HepG2 (cell line): Measurements from ENCODE around the gene HRH3. TPM values are rescaled to one million over a fixed set of nuclear protein-coding genes. Genes with fewer than 3 reads are reported as not detected.

Experiments
- ADNP ChIP-seq: sonication (generic); formaldehyde crosslinking; IDR thresholded peaks from 2 replicates; pipeline ENCODE4 v1.4.0; 2020; ENCODE audit warnings: missing genetic modification reagents
- AKAP8 ChIP-seq: sonication (generic); formaldehyde crosslinking; IDR thresholded peaks from 2 replicates; pipeline ENCODE4 v1.5.1; 2020; ENCODE audit warnings: mild to moderate bottlenecking, missing genetic modification reagents
- BHLHE40 ChIP-seq: IDR thresholded peaks from 2 replicates; pipeline ENCODE4 v1.6.1; 2011; ENCODE audit warnings: low read length, improper control_type of control experiment
- EED ChIP-seq: sonication (generic); formaldehyde crosslinking; IDR thresholded peaks from 2 replicates; pipeline ENCODE4 v1.5.0; 2020; ENCODE audit warnings: mild to moderate bottlenecking, missing genetic modification reagents
- FOSL2 ChIP-seq: sonication (generic); formaldehyde crosslinking; IDR thresholded peaks from 2 replicates; pipeline ENCODE4 v1.4.0; 2020; ENCODE audit warnings: missing genetic modification reagents
- HNF4G ChIP-seq, 2 experiments: sonication (generic) in 1 of 2; formaldehyde crosslinking in 1 of 2; IDR thresholded peaks; 2 replicates each; pipeline versions ENCODE4 v1.4.0 to v1.6.1; 2011 to 2020; ENCODE audit warnings: borderline replicate concordance in 2 of 2, low read depth in 2 of 2, mild to moderate bottlenecking in 2 of 2, low read length in 1 of 2, missing genetic modification reagents in 1 of 2, moderate library complexity in 1 of 2
- IKZF5 ChIP-seq: IDR thresholded peaks from 2 replicates; pipeline ENCODE4 v1.6.1; 2018; ENCODE audit warnings: missing genetic modification reagents, mild to moderate bottlenecking, missing compliant biosample characterization
- IRX3 ChIP-seq: sonication (generic); formaldehyde crosslinking; IDR thresholded peaks from 2 replicates; pipeline ENCODE4 v1.8.1; 2023; ENCODE audit warnings: mild to moderate bottlenecking, low read depth, missing genetic modification reagents, borderline replicate concordance
- RBM22 ChIP-seq: fragments of 200-400 bp; formaldehyde crosslinking; optimal IDR thresholded peaks from 2 replicates; pipeline ENCODE3; 2017; ENCODE audit warnings: mild to moderate bottlenecking, low read length, moderate library complexity
- SP140L ChIP-seq: sonication (generic); formaldehyde crosslinking; IDR thresholded peaks from 2 replicates; pipeline ENCODE4 v1.4.0; 2020; ENCODE audit warnings: missing genetic modification reagents, borderline replicate concordance
- ZBTB2 ChIP-seq: sonication (generic); formaldehyde crosslinking; IDR thresholded peaks from 2 replicates; pipeline ENCODE4 v1.8.0; 2022; ENCODE audit warnings: low read depth, missing genetic modification reagents
- ZMYM4 ChIP-seq: sonication (generic); formaldehyde crosslinking; IDR thresholded peaks from 2 replicates; pipeline ENCODE4 v1.8.1; 2023; ENCODE audit warnings: mild to moderate bottlenecking, missing genetic modification reagents
- ZNF124 ChIP-seq: sonication (generic); formaldehyde crosslinking; IDR thresholded peaks from 2 replicates; pipeline ENCODE4 v1.4.0; 2020; ENCODE audit warnings: missing genetic modification reagents
- ZNF234 ChIP-seq: sonication (generic); formaldehyde crosslinking; conservative IDR thresholded peaks from 2 replicates; pipeline ENCODE4 v1.5.1; 2020; ENCODE audit warnings: mild to moderate bottlenecking, missing genetic modification reagents
- ZNF414 ChIP-seq: sonication (generic); formaldehyde crosslinking; IDR thresholded peaks from 2 replicates; pipeline ENCODE4 v1.5.0; 2020; ENCODE audit warnings: missing genetic modification reagents
- ZNF616 ChIP-seq: sonication (generic); formaldehyde crosslinking; IDR thresholded peaks from 2 replicates; pipeline ENCODE4 v1.5.0; 2020; ENCODE audit warnings: low read depth, mild to moderate bottlenecking, missing genetic modification reagents
- ZNF672 ChIP-seq: sonication (generic); formaldehyde crosslinking; IDR thresholded peaks from 2 replicates; pipeline ENCODE4 v1.8.1; 2022; ENCODE audit warnings: missing genetic modification reagents
- ZNF710 ChIP-seq: sonication (generic); formaldehyde crosslinking; IDR thresholded peaks from 2 replicates; pipeline ENCODE4 v1.5.0; 2020; ENCODE audit warnings: mild to moderate bottlenecking, missing genetic modification reagents, borderline replicate concordance
- ZSCAN22 ChIP-seq: sonication (generic); formaldehyde crosslinking; IDR thresholded peaks from 2 replicates; pipeline ENCODE4 v1.4.0; 2020; ENCODE audit warnings: mild to moderate bottlenecking, missing genetic modification reagents
- ZSCAN31 ChIP-seq: sonication (generic); formaldehyde crosslinking; IDR thresholded peaks from 2 replicates; pipeline ENCODE4 v1.5.0; 2020; ENCODE audit warnings: low read depth, mild to moderate bottlenecking, missing genetic modification reagents
- polyA plus RNA-seq, 8 experiments: library from polyadenylated mRNA; depleted of rRNA in 3 of 8; stranded (reverse) in 7 of 8; unstranded in 1 of 8; fragments of >200 nt; fragmentation: Illumina TruSeq in 4 of 8; extraction: Trizol in 4 of 8; gene quantifications; 2 replicates each; pipeline versions ENCODE4 v1.2.1 to v1.2.3, GENCODE V29; 2011 to 2016; ENCODE audit warnings: low read depth in 4 of 8, missing spikeins in 1 of 8, mixed read lengths in 1 of 8; ENCODE audit not compliant: insufficient read depth in 1 of 8
- total RNA-seq, 5 experiments: library from RNA; depleted of rRNA; stranded (reverse); fragments of >200 nt; fragmentation: Illumina TruSeq; extraction: Trizol; gene quantifications; 2 replicates each; pipeline ENCODE4 v1.2.3, GENCODE V29; 2016; ENCODE audit warnings: low read depth in 1 of 5
- TF ChIP-seq, protein P1 (sequence below): sonication (generic); formaldehyde crosslinking; IDR thresholded peaks from 2 replicates; pipeline ENCODE4 v1.5.0; 2020; ENCODE audit warnings: mild to moderate bottlenecking, low read depth, missing genetic modification reagents, borderline replicate concordance
- TF ChIP-seq, protein P2 (sequence below): sonication (generic); formaldehyde crosslinking; IDR thresholded peaks from 2 replicates; pipeline ENCODE4 v1.5.0; 2020; ENCODE audit warnings: missing genetic modification reagents

The HRH3 gene
- total and polyA plus RNA-seq, 2 of the 13 experiments (the other 11 are each of a cell fraction or from before 2014, with no cell fraction given) = 0.18 TPM; not detected in 1

GRCh38 chr20:62186096-62186426, 34.0 kb downstream of the HRH3 start (continued):
- no peak for TF ChIP-seq SP140L
- no peak for TF ChIP-seq EED (CRISPR knock-in tag)
- TF ChIP-seq, protein P1, sequence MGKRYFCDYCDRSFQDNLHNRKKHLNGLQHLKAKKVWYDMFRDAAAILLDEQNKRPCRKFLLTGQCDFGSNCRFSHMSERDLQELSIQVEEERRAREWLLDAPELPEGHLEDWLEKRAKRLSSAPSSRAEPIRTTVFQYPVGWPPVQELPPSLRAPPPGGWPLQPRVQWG (CRISPR knock-in tag) = no peak
- TF ChIP-seq, protein P2, sequence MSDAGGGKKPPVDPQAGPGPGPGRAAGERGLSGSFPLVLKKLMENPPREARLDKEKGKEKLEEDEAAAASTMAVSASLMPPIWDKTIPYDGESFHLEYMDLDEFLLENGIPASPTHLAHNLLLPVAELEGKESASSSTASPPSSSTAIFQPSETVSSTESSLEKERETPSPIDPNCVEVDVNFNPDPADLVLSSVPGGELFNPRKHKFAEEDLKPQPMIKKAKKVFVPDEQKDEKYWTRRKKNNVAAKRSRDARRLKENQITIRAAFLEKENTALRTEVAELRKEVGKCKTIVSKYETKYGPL (CRISPR knock-in tag) = no peak
- no peak for TF ChIP-seq ZSCAN31
- TF ChIP-seq IRX3 (CRISPR knock-in tag) = no peak
- no peak for TF ChIP-seq ADNP (CRISPR knock-in tag)
- no peak for TF ChIP-seq FOSL2 (CRISPR knock-in tag)
- TF ChIP-seq ZNF616 = 0 out of 2 replicates have a peak, but pooled peaks have one; percentile 12
- no peak for TF ChIP-seq RBM22
- TF ChIP-seq ZNF124 (CRISPR knock-in tag) = 0 out of 2 replicates have a peak, but pooled peaks have one; percentile 3
- TF ChIP-seq AKAP8 = no peak
- no peak for TF ChIP-seq BHLHE40
- 0 out of 2 replicates have a peak, but pooled peaks have one; percentile 28 for TF ChIP-seq ZBTB2
- 0 out of 2 replicates have a peak, but pooled peaks have one; percentile 58 for TF ChIP-seq ZNF672
- no peak for TF ChIP-seq ZSCAN22
- 0 out of 2 replicates have a peak, but pooled peaks have one; percentile 3 for TF ChIP-seq ZNF710
- no peak for TF ChIP-seq ZMYM4 (CRISPR knock-in tag)
- peak; percentile 31; the same call in 1 of the 2 replicates for TF ChIP-seq ZNF414 (CRISPR knock-in tag)
- TF ChIP-seq ZNF234 (CRISPR knock-in tag) = no peak
- TF ChIP-seq HNF4G (IDR thresholded peaks at IDR 0.05; ENCODE audit: borderline replicate concordance, low read depth, low read length) = no peak
- TF ChIP-seq HNF4G (CRISPR knock-in tag; IDR thresholded peaks at IDR 0.05; ENCODE audit: borderline replicate concordance, low read depth) = 0 out of 2 replicates have a peak, but pooled peaks have one; percentile 12
- TF ChIP-seq IKZF5 (CRISPR knock-in tag) = no peak
